ENCODE measurements around the gene CFAP99.

GRCh38 chr4:2449051-2449450, 30.3 kb downstream of the CFAP99 start:
- TF ChIP-seq ARNTL (CRISPR knock-in tag; IDR thresholded peaks at IDR 0.05; ENCODE audit: borderline replicate concordance, low read depth) (no peak), TSHZ2 (CRISPR knock-in tag; IDR thresholded peaks at IDR 0.05) (no peak), ZNF565 (CRISPR knock-in tag; conservative IDR thresholded peaks at IDR 0.05; ENCODE audit: low read depth) (no peak), ZNF70 (CRISPR knock-in tag; IDR thresholded peaks at IDR 0.05) (no peak), OSR1 (CRISPR knock-in tag; IDR thresholded peaks at IDR 0.05) (no peak), ZFP30 (CRISPR knock-in tag; IDR thresholded peaks at IDR 0.05) (no peak), GLIS3 (CRISPR knock-in tag; IDR thresholded peaks at IDR 0.05) (no peak), TCF4 (CRISPR knock-in tag; IDR thresholded peaks at IDR 0.05; ENCODE audit: borderline replicate concordance) (no peak), CSDC2 (CRISPR knock-in tag; IDR thresholded peaks at IDR 0.05) (no peak), ZNF8 (CRISPR knock-in tag; IDR thresholded peaks at IDR 0.05) (no peak)
- TF ChIP-seq, protein P1, sequence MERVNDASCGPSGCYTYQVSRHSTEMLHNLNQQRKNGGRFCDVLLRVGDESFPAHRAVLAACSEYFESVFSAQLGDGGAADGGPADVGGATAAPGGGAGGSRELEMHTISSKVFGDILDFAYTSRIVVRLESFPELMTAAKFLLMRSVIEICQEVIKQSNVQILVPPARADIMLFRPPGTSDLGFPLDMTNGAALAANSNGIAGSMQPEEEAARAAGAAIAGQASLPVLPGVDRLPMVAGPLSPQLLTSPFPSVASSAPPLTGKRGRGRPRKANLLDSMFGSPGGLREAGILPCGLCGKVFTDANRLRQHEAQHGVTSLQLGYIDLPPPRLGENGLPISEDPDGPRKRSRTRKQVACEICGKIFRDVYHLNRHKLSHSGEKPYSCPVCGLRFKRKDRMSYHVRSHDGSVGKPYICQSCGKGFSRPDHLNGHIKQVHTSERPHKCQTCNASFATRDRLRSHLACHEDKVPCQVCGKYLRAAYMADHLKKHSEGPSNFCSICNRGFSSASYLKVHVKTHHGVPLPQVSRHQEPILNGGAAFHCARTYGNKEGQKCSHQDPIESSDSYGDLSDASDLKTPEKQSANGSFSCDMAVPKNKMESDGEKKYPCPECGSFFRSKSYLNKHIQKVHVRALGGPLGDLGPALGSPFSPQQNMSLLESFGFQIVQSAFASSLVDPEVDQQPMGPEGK (CRISPR knock-in tag; IDR thresholded peaks at IDR 0.05; ENCODE audit: borderline replicate concordance), result no peak
- TF ChIP-seq, protein P2, sequence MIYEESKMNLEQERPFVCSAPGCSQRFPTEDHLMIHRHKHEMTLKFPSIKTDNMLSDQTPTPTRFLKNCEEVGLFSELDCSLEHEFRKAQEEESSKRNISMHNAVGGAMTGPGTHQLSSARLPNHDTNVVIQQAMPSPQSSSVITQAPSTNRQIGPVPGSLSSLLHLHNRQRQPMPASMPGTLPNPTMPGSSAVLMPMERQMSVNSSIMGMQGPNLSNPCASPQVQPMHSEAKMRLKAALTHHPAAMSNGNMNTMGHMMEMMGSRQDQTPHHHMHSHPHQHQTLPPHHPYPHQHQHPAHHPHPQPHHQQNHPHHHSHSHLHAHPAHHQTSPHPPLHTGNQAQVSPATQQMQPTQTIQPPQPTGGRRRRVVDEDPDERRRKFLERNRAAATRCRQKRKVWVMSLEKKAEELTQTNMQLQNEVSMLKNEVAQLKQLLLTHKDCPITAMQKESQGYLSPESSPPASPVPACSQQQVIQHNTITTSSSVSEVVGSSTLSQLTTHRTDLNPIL (CRISPR knock-in tag; IDR thresholded peaks at IDR 0.05; ENCODE audit: low read depth), result no peak
- TF ChIP-seq, protein P3, sequence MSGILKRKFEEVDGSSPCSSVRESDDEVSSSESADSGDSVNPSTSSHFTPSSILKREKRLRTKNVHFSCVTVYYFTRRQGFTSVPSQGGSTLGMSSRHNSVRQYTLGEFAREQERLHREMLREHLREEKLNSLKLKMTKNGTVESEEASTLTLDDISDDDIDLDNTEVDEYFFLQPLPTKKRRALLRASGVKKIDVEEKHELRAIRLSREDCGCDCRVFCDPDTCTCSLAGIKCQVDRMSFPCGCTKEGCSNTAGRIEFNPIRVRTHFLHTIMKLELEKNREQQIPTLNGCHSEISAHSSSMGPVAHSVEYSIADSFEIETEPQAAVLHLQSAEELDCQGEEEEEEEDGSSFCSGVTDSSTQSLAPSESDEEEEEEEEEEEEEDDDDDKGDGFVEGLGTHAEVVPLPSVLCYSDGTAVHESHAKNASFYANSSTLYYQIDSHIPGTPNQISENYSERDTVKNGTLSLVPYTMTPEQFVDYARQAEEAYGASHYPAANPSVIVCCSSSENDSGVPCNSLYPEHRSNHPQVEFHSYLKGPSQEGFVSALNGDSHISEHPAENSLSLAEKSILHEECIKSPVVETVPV (CRISPR knock-in tag; IDR thresholded peaks at IDR 0.05), result no peak

All from SK-N-SH treated with all-trans-retinoic acid at 6 μM for 48 hours (cell line).